OCI-LY7 (cell line): ENCODE results near the gene PFDN1. TPM values are rescaled to one million over a fixed set of nuclear protein-coding genes. Genes with fewer than 3 reads are reported as not detected.
"Not testable (repeated sequence)": the region's sequence is repeated elsewhere in the genome, so short reads cannot be mapped to it uniquely, and the experiment has no call there.

Experiments used
- BruUV-seq: library from RNA; stranded (reverse); fragments of 400-500 nt; replicated peaks from 2 replicates; lab custom pipeline; 2021; lab: Mats Ljungman, UMichigan
- CTCF ChIA-PET: fragments of 300-600 bp; sonication (Branson Sonifier 250); formaldehyde crosslinking; loops from one replicate; lab custom pipeline; 2022; ENCODE audit warnings: antibody characterized with exemption; ENCODE audit not compliant: unreplicated experiment; lab: Charles Lee
- POLR2A ChIA-PET: fragments of 300-600 bp; sonication (Branson Sonifier 250); formaldehyde crosslinking; loops from one replicate; lab custom pipeline; 2022; ENCODE audit warnings: antibody characterized with exemption; lab: Charles Lee
- DNase-seq: peaks from one replicate; pipeline ENCODE4 v3.0.0-alpha.2; 2015; ENCODE audit warnings: low spot score
- H2AFZ ChIP-seq: fragments of 200-600 bp; sonication (generic), shearing (Covaris generic); 2 replicates; pipeline ENCODE4 v1.6.1; 2014; ENCODE audit warnings: mild to moderate bottlenecking, antibody characterized with exemption, low read length, moderate library complexity
- H3K27ac ChIP-seq: fragments of 200-600 bp; sonication (generic); 2 replicates; pipeline ENCODE4 v1.5.1; 2014; ENCODE audit warnings: mixed run types, low read depth, mild to moderate bottlenecking, moderate library complexity, low read length, inconsistent platforms; ENCODE audit not compliant: poor library complexity, severe bottlenecking
- H3K36me3 ChIP-seq: fragments of 200-600 bp; sonication (generic); 2 replicates; pipeline ENCODE4 v1.6.1; 2014; ENCODE audit warnings: mild to moderate bottlenecking, antibody characterized with exemption, low read length, moderate library complexity, mixed read lengths; ENCODE audit not compliant: insufficient read depth
- H3K4me1 ChIP-seq: fragments of 200-600 bp; sonication (generic); 2 replicates; pipeline ENCODE4 v1.5.1; 2014; ENCODE audit warnings: mild to moderate bottlenecking, low read length; ENCODE audit not compliant: insufficient read depth, poor library complexity, severe bottlenecking
- H3K4me2 ChIP-seq: fragments of 200-600 bp; sonication (generic); 2 replicates; pipeline ENCODE4 v1.6.1; 2014; ENCODE audit warnings: mild to moderate bottlenecking, low read length
- H3K4me3 ChIP-seq: fragments of 200-600 bp; sonication (generic); 2 replicates; pipeline ENCODE4 v1.5.1; 2014; ENCODE audit warnings: mild to moderate bottlenecking, low read depth, low read length; ENCODE audit not compliant: poor library complexity, severe bottlenecking
- H3K79me2 ChIP-seq: fragments of 200-600 bp; sonication (generic); 2 replicates; pipeline ENCODE4 v1.6.1; 2016; ENCODE audit warnings: low read depth, mild to moderate bottlenecking, low read length, moderate library complexity, mixed read lengths; ENCODE audit not compliant: insufficient read depth
- H3K9me2 ChIP-seq: fragments of 200-600 bp; sonication (generic); 2 replicates; pipeline ENCODE4 v1.6.1; 2016; ENCODE audit warnings: mild to moderate bottlenecking, low read length, mixed read lengths; ENCODE audit not compliant: insufficient read depth
- H3K9me3 ChIP-seq: fragments of 200-600 bp; sonication (generic); 2 replicates; pipeline ENCODE4 v1.6.1; 2014; ENCODE audit warnings: mild to moderate bottlenecking, mixed run types, low read length, mixed read lengths
- H4K20me1 ChIP-seq: fragments of 200-600 bp; sonication (generic); 2 replicates; pipeline ENCODE4 v1.6.1; 2014; ENCODE audit warnings: mild to moderate bottlenecking, antibody characterized with exemption, low read length, moderate library complexity, mixed read lengths; ENCODE audit not compliant: insufficient read depth
- CTCF ChIP-seq: fragments of 200-600 bp; sonication (generic); conservative IDR thresholded peaks from 2 replicates; pipeline ENCODE4 v1.5.1; 2014; ENCODE audit warnings: mild to moderate bottlenecking, antibody characterized with exemption, low read length, moderate library complexity, mixed read lengths
- EZH2phosphoT487 ChIP-seq: fragments of 200-600 bp; sonication (generic); IDR thresholded peaks from 2 replicates; pipeline ENCODE4 v1.6.1; 2018; ENCODE audit warnings: low read depth, borderline replicate concordance, mild to moderate bottlenecking, mixed run types, antibody characterized with exemption, low read length, moderate library complexity, mixed read lengths
- intact Hi-C: fragments of 100-400 bp; cut with micrococcal nuclease; formaldehyde crosslinking; loops from one replicate; pipeline ENCODE4 v1.10.0; 2022; ENCODE audit not compliant: unreplicated experiment
- total RNA-seq, 2 experiments: library from RNA; depleted of rRNA in 1 of 2; stranded (reverse); fragments of >200 nt in 1 of 2; shearing (Covaris generic) in 1 of 2; gene quantifications; 2 replicates each; pipeline ENCODE4 v1.2.3, GENCODE V29; 2014 to 2022

Gene PFDN1
- total RNA-seq, 2 experiments from 2014 or later: 51.3 to 73.9 TPM

GRCh38 chr5:140202610-140203009, 100.3 kb downstream of the PFDN1 start:
- no peak for DNase-seq
- POLR2A ChIA-PET: no interaction called here
- H3K9me2 ChIP-seq: no peaks in the 10 kb centered on the region

GRCh38 chr5:140202078-140202477, 100.8 kb downstream of the PFDN1 start:
- Histone ChIP-seq H3K79me2 (no peaks in the 10 kb centered on the region), H3K9me3 (no peaks in the 10 kb centered on the region), H3K4me3 (no peak overlapping the region), H3K9me2 (no peaks in the 10 kb centered on the region), H3K4me1 (no peaks in the 10 kb centered on the region), H3K36me3 (no peaks in the 10 kb centered on the region), H4K20me1 (no peaks in the 10 kb centered on the region), H2AFZ (no peak overlapping the region), H3K27ac (no peak overlapping the region), H3K4me2 (no peak overlapping the region)
- intact Hi-C loops: no loop called here
- DNase-seq: no peak
- TF ChIP-seq CTCF (no peak), EZH2phosphoT487 (no peak)
- POLR2A ChIA-PET: no interaction called here
- no TSS peak for BruUV-seq
- CTCF ChIA-PET: no interaction called here

More at GRCh38 chr5:140202610-140203009, 100.3 kb downstream of the PFDN1 start:
- Histone ChIP-seq H4K20me1 (no peaks in the 10 kb centered on the region), H3K4me3 (no peak overlapping the region), H2AFZ (no peak overlapping the region), H3K9me3 (no peaks in the 10 kb centered on the region), H3K4me2 (no peak overlapping the region), H3K27ac (no peak overlapping the region), H3K4me1 (no peaks in the 10 kb centered on the region), H3K79me2 (no peaks in the 10 kb centered on the region), H3K36me3 (no peaks in the 10 kb centered on the region)
- BruUV-seq: no TSS peak
- TF ChIP-seq EZH2phosphoT487 (no peak), CTCF (no peak)
- intact Hi-C loops: no loop called here
- CTCF ChIA-PET: no interaction called here

GRCh38 chr5:140198915-140199314, 104.0 kb downstream of the PFDN1 start:
- CTCF ChIA-PET, DNase-seq, H3K36me3 ChIP-seq, intact Hi-C loops, H3K27ac ChIP-seq, H3K9me3 ChIP-seq, H4K20me1 ChIP-seq, H3K4me3 ChIP-seq, H2AFZ ChIP-seq, BruUV-seq, H3K4me2 ChIP-seq, H3K79me2 ChIP-seq, H3K4me1 ChIP-seq, POLR2A ChIA-PET, H3K9me2 ChIP-seq: not testable (repeated sequence)
